HG03060 (cell line): ENCODE data around the gene PCP4.

Experiments
- ATAC-seq: cut with Tn5 transposase; IDR thresholded peaks from one replicate; pipeline ENCODE4 v1.9.1; 2021; ENCODE audit warnings: low read depth, moderate number of reproducible peaks; ENCODE audit not compliant: unreplicated experiment

PCP4 gene

DNA sequence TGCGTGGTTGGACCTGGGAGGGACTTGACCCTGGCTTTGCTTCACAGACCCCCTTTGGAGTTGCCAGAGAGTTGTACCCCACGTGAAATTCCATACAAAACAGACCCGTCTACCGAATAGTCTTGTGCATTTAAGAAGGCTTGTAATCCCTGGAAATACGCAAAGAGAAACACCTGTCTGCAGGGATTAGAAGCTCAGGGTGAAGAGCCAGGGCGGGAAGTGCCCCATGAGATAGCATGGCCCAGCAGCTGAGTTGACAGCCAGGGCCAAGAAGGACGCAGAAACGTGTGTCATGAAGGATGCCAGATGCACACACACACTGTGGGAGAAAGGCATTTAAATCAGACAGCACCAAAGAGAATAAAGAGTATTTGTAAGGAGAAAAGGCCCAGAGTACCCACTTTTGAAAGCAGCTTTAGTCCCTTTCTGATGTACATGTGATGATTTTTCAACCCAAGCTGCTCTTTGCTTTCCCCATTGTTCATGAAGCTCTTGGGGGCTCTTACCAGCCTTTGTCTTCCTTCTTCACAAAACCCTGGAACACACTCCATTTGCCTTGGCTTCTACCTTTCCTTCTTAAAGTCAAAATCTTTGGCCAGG lies 46.6 kb downstream of the PCP4 start:
- ATAC-seq, result no peak

DNA sequence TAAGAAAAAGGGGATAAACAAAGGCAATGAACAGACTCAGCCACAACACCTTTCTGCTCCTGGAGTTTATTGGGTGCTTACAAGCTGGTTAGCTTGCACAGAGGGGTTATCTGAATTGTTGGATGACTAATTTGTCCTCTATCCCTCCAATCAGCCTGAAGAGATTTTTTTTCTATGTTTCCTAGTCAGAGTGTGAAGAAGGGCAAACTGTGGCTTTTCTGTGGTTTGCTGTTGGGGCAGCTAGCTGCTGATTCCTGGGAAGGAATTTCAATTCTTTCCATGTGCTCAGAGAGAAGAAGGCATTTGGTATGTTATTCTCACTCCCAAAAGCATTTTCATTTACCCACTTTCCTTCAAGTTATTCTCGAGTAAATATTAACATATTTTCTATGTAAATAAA lies 48.6 kb downstream of the PCP4 start:
- no peak for ATAC-seq

DNA sequence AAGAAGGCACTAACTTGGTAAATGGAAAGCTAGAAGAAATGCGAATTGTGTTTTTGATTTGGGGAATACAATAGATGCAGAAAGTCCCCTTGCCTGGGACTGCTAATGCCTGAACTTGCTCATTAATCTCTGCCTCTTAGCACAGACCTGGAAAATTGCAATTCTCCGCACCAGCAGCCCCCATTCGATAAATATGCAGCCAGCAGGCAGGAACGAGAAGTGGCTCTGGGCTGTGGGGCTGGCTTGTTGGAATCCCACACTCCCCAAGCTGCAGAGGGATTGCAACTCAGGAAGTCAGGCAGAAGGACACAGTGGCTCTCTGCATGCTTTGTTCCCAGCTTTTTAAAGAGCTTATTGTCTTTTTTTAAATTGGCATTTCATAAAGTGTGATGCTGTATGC lies 51.3 kb downstream of the PCP4 start:
- ATAC-seq, result no peak

DNA sequence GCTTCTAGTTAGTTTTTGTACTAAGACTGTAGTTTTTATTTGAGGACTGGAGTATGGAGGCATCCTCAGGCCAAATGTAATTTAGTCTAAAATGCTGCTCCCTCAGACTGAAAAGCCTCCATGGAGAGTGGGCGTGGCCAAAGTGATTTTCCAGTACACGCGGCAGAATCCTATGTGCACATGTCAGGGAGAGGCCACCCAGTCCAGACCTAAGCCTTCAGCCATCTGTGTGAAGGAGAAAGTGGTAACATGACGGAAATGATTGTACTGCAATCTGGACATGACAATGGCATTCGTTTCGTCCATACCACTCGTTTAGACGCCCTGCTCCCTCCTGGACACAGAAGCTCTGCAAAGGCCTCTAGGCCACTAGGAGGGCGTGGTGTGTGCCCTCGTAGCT lies 56.2 kb downstream of the PCP4 start:
- ATAC-seq, result no peak

DNA sequence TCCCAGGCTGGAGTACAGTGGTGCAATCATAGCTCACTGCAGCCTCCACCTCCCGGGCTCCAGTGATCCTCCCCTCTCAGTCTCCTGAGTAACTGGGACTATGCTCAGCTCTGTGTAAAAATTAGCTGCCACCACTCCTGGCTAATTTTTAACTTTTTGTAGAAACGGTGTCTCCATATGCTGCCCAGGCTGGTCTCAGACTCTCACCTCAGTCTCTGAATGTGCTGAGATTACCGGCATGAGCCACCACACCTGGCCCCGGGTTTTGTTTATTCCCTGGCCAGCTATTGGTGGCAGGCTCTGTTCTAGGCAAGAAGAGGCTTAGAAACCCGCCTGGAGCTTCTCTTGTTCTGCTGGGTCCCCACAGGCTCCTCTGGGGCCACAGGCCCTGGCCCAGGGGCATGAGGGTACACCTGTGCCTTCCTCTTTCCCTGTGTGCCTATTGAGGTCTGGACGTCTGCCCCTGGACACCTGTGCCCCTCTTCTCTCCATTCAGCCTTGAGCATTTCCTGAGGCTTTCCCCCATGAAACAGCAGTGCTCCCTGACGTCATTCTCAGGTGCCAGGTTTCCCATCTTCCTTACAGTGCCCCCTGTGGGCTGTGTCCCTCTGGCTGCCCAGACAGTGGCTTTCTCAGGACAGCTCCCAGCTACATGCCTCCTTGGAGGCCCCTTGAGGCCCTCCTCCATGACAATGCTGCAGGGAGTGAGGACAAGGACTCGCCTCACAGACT lies 57.5 kb downstream of the PCP4 start:
- ATAC-seq, result no peak

DNA sequence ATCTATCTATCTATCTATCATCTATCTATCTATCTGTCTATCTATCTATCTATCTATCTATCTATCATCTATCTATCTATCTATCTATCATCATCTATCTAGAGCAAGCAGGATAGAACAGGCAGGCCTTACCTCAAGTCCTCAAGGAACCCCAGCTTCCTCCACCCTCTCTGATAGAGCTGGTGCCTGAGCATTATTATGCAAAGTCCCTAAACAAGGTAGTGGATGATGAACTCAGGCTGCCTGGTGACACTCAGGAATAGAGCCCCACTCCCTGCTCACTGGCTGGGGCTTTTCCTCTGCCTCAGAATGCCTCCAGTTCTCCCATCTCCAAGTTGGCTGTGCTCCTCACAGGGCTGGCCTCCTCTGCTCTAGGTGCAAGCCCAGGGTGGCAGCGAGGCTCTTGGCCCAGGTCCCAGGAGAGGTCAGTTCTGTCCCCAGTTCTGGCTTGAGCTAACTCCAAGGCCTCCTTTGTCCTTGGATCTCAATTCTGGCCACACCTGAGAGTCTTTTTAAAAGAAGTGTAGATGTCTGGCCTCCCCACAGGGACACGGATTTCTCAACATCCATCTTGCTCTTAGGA lies 60.2 kb downstream of the PCP4 start:
- ATAC-seq, result no peak

DNA sequence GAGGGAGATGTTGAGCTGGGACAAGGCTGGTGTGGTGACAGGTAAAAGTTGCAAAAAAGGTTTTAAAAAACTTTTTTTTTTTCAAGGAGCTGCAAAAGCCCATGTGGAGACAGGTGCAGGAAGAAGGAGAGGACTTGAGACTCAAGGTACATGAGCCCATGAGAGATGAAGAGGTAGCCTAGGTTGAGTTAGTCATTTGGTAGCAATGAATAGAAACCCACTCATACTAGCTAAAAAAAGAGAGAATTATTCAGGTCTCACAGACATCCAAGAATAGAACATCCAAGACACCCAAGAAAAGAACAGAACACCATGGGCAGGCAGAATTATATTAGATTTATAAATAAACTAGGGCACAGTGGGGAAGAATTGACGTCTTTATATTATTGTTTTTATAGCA lies 65.1 kb downstream of the PCP4 start:
- ATAC-seq, result no peak

DNA sequence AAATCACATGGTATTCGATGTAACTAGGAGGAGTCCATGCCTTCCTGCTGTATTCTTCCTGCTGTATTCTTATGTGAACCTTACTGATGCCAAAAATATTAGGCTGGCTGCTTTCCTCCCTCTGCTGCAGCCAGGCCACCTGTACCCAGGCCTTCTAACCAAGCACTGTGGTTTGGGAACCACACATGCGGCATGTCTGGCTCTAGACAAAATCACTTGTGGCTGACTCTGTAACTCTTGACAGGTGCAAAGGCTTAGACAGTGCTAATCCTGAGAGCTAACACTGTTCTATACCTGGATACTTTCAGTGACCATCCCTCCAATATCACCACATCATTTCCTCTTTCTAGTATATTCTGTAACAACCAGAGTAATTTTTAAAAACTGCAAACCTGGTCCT lies 67.7 kb downstream of the PCP4 start:
- no peak for ATAC-seq

DNA sequence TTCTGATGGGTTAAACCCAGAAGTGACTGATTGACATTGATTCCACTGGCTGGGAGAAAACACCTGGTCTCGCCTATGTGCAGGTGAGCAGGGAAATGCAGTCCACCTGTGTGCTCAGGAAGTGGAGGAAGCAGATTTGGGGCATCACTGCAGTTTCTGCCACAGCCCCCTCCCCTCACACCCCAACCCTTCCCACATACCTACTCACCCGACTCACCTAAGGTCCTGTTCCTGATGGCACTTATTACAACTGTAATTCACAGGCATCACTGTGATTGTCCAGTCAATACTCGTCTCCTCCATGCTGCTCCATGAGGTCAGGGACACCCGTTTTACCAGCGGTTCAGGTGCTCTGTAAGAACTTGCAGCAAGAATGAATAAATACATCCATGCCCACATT lies 68.5 kb downstream of the PCP4 start:
- no peak for ATAC-seq

DNA sequence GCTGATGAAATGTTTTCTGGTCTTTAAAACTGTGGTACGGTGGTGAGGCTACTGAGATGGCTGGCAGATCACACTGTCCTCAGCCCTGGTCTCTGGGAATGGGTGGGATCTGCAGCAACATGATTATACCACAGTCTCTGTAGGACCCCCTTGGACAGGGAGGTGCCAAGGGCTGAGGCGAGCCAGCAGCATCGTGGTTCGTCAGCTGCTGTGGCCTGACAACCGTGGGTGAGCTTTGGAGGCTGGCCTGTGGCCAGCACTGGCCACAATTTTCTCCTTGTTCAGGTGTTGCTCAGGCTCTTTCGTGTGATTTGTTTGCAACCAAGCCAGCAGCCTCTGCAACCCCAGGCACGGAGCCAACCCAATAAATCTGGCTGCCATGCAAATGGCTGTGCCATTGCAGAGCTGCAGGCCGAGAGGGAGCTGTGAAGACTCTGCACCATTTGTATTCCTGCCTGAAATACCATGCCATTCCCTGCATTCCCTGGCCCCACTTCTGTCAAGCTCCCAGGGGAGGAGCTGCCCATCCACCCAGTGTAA lies 70.9 kb downstream of the PCP4 start:
- no peak for ATAC-seq

DNA sequence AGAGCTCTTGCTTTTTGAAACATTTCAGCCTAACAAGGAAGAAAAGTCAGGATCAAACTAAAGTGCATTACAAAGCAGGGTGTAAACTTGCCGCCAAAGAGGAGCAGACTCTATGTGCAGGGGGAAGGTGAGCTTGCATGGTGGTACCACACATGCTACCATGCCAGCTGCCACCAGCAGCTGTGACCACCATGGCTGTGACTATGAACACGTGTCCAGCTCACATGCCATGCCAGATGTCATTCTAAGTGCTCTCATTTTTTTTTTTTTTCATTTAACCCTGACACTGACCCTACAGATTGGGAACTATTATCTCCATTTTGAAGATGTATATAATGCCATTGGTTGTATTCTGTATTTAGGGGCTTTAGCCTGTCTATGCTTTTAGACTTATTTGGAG lies 79.0 kb downstream of the PCP4 start:
- no peak for ATAC-seq

DNA sequence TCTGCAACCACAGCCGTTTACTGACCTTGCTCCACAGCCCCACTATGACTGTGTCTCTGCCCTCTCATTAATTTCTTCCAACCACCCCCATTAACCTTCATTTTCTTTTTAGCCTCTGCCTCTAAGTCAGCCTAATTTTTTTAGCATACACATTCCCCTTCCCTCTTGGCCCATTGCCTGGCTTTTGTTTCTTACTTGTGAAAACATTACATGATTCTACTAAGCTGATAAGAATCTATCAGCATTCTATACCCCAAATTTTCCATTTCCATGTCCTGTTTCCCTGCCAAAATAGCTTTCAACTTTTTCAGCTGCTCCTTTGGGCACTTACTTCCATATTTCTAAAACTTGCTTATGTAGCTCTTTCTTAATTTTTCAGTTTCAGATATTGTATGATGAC lies 79.8 kb downstream of the PCP4 start:
- ATAC-seq, result no peak

DNA sequence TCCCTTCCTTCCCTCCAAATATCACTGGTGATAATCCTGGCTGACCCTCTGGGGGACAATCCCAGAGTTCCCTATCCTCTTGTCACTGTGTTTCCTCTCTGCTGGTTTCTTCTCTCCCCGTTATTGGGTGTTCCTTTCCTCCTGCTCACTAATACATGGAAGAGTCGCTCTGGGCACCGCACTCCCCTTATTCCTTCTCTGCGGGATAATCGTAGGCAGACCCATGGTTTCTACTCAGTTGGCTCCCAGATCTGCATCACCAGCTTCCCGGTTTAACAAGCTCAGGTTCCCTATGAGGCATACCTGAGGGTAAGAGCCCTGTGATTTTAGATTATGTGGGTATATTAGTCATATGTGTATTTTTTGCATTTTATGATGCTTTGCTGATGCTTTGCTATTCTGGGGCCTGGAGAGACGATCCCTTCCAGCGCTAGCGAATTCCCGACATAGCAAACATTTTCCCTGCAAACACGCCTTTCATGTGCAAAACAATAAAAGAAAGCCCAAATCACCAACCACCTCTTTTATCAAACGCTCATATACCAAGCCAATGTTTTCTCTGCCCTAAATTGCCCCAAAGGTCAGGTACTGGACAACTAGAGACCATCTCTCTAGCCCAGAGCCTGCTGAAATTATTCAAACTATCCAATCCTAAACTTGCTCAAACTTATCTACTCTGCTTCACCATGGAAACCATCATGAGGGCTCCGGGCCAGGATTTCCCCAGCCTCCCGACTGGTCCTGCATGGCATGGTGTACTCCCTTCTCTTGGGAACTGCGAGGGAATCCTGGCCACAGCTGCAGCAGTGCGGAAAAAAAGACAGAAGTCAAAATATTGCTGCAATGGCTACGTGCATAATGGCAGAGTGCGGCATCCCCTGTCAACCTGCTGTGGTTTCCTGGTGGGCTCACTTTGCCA lies 84.2 kb downstream of the PCP4 start:
- no peak for ATAC-seq

DNA sequence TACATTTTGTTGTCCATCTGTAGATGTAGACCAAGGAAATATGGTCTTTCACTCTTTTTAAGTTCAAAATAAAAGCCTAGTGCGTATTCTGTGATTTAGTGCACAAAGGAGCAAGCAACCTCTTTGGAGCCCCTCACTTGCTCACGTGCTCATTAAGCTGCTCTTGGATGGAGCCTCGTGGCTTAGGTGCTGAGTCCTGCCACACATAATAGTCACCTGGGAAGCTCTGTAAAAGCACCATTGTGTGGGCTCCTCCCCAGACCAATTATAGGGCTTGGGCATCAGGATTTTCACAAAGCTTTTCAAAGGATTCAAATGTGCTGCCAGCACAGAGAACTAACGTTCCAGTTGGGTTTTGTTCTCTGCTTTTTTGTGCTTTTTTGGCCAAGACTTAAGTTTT lies 85.0 kb downstream of the PCP4 start:
- ATAC-seq, result no peak

DNA sequence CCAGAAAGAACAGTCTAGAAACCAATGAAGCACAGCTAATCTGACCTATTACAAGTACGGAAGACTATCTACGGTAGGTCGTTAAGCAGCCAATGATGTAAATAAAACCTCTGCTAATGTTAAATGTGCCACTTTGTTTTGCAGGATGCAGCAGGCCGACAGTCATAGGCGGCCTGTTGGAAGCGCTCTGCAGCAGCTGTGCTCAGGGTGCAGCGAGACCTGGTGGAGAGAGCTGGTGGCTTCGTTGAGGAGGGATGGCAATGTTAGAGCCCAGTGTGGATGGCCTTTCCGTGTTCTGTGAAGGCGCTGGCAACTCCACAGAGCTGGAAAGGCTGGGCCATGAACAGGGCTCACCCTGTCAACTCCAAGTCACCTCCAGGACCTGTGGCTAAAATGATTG lies 87.3 kb downstream of the PCP4 start:
- ATAC-seq, result no peak

DNA sequence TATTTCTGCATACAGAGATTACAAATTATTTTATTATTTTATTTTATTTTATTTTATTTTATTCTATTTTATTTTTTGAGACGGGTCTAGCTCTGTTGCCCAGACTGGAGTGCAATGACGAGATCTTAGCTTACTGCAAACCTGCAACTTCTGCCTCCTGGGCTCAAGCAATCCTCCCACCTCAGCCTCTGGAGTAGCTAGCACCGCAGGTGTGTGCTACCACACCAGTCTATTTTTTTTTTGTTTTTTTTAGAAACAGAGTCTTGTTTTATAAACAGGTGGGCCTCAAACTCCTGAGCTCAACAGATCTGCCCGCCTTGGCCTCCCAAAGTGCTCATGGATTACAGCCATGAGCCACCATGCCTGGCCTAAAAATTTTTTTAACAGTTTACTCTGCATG lies 88.1 kb downstream of the PCP4 start:
- no peak for ATAC-seq

DNA sequence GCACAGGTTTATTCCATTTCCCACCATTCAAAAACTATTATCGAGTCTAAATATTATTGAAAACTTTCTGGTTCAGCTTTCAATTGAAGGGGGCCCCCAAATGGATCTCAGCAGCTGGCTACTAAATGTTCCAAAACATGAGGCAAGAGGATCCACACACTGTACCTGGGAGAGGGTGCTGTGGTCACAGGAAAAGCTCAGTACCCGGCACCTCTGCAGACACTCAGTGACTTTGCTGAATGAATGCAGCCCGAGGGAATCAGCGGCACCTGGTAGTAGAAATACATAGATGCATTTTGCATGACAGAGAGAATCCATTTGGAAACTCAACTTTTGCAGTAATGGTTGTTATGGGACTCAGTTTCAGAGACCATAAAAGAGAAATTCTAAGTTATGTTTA lies 89.3 kb downstream of the PCP4 start:
- no peak for ATAC-seq

DNA sequence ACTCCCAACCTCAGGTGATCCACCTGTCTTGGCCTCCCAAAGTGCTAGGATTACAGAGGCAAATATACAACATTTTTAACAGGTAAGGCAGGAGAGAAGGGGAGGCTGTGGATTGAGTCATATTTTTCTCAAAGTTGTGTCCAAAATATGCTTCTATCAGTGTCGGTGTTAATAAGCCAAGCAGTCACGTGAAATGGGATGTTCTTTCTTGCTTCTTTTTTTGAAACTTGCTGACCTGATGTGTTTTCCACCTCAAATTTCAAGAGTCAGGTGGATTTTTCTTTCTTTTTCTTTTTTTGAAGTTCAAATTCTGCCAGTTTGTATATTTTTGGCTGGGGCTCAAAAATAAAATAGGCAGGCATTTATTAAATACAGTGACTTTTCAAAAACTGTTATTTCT lies 91.5 kb downstream of the PCP4 start:
- ATAC-seq, result no peak

DNA sequence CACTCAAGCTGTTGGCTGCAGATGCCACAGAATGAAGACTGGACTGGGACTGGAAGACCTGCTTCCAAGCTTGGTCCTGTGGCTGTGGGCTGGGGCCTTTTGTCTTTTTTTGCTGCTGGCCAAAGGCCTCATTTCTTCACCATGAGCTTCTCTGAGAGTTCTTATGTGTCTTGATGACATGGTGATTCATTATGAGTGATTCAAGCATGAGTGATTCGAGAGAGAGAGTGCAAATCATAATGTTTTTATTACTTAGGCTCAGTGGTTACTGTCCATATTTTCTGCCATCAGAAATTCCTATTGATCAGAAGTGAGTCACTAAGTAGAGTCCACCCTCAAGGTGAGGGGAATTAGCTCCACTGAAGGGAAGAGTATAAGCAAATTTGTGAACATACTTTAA lies 94.0 kb downstream of the PCP4 start:
- no peak for ATAC-seq

DNA sequence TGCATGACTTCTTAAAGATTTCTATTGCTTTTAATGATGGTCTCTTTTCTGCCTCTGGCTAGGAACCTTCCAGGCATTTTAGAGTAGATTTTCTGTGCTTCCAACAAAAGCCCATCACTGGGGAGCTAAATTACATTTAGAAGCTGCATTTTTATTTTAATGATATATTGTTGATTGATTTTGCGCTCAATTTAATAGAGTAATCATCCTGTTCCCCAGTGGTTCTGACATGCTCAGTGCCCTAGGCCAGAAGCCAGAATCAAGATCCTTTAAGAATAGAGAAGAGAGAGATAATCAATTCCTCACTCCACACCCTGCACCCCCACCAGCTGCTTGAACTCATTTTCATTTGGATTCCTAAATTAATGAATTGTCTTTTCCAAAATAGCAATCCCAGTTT lies 97.8 kb downstream of the PCP4 start:
- no peak for ATAC-seq

DNA sequence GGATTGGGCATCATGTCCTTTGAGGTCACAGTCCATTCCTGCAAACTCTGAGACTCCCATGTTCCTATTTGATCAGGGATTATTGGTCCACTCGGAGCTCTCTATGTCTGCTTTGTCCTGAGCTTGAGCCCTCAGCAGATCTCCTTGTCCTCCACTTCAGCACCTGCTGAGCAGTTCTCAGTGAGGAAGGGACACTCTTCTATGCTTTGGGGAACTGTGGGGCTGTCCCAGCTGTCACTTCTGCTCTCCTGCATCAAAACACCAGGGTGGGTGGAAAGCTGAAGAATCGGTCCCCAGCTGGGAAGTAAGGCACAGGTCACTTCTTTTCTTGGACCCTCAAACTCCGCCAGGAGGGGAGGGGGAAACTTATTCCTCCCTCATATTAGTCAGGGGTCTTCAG lies 99.5 kb downstream of the PCP4 start:
- ATAC-seq, result no peak
